Dermis blood vessel endothelial cell (primary cell): Measurements from ENCODE around the gene PNMA8A. TPM values are rescaled to one million over a fixed set of nuclear protein-coding genes. Genes with fewer than 3 reads are reported as not detected.

Experiments
- DNase-seq: peaks from one replicate; pipeline ENCODE4 v3.0.0; 2010
- total RNA-seq: library from RNA; depleted of rRNA; stranded (reverse); fragments of >200 nt; gene quantifications from 2 replicates; pipeline ENCODE4 v1.2.3, GENCODE V29; 2014

PNMA8A gene
- total RNA-seq, 1 donor from 2014 or later: under 0.01 TPM

DNA sequence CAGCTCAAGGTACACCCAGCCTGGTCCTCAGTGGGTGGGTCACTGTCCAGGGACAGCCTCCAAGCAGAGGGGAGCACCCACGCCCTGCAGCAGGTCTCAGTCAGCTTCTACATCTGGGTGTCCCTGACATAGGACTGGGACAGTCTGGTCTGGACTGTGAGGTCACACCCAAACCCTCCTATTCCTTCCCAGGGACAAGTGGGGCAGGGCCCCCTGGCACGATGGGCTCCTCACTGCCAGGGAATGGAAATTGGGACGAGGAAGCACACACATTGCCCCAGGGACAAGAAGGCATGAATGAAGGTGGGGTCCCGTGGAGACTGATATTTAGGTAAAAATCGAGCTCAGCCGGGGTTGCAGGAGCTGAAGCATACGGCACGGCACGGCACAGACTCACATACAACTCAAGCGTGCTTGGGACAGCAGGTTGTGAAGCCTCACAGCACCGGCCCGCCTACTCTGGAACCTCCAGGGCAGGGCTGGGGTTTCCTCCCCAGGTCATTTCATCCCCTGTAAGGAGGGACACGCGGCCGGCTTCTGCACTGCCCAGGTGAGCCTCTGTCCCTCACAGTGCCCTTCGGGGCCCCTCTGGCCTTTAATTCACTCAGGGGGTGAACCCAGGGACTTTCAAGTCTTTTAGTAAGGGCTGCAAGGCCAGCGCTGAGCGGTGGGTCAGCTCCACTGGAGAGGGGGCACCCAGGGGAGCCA lies 20.8 kb upstream of the PNMA8A start:
- no peak for DNase-seq

GRCh38 chr19:46490774-46491173 lies 19.4 kb upstream of the PNMA8A start:
- DNase-seq: no peak

DNA sequence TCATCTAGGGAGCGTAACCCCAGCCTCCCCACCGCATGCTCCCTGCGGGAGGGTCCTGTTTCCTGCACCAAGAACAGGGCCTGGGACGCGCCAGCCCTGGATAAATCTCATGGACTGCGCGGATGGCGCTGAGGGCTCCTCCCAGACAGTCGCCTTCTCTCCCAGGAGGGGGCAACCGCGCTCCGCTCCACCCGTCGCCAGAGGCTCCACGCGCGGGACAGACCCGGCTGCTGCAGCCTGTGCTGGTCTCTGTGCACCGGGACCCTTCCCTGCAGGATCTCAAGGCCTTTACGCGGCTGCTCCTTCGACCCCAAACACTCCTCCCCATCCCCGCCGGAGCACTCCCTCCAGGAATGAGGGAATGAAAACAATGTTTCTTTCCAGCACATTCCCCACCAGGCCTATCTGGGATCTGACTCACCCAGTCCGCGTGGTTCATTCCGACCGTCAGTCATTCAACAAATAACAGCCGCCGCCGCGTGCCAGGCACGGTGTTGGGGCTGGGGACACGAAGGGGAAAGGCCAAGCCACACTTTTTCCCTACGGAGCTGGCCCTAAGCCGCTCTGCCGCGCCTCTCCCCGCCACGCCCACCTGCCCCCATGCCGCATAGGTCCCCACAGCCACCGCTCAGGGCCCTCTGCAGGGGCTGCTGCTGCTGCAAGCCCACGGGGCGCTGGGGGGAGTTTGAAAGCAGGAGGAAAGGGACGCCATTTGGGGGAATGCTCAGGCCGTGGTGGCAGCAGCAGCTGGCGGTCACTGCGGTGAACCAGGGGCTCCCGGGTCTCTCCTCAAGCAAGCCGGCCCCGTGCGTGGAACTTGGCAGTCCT lies 18.3 kb upstream of the PNMA8A start:
- peak; percentile 46 for DNase-seq

DNA sequence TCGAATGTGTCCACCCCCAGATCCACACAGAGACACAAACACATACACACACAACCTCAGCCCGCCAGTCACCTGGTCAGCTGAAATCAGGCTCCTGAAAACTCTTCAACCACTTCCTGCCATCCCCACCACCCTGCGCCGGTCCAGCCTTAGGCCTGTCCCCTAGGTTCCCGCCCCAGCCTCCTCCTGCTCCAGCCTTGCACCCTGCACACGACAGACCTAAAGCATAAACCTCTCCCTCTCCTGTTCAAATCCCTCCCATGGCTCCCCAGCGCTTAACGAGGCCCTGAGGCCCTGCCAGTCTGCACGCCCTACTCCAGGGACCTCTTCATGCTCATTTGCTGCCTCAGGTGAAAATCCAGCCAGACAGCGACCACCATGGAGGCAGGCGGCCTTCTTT lies 17.2 kb upstream of the PNMA8A start:
- no peak for DNase-seq

- DNase-seq: peak; percentile 79
Measured at GRCh38 chr19:46487802-46488445, 16.6 kb upstream of the PNMA8A start.

DNA sequence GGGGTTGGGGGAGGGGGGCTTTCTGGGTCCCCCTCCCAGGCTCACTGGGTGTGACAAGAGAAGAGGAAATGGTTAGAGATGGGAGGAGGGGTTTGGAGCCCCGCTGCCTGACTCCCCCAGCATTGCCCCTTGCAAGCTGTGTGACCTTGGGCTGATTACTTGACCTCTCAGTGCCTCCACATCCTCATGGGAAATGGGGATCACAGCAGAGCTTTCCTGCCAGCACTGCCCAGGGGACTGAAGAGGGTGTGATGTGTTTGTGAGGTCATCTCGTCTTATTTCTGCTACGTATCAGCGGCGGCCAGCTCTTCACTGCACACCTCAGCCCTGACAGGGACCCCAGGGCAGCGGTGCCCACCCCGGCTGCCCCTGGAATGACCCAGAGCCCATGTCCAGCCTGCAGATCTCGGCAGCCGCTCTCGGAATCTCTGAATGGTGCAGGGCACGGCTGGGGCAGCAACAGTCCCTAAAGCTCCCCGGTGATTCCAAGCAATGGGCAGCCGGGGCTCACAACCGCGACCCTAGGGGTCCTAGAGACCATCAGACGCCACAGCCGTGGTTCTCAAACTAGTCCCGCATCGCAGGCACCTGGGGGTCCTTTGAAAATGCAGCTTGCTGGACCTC lies 15.9 kb upstream of the PNMA8A start:
- DNase-seq: peak; percentile 50

DNA sequence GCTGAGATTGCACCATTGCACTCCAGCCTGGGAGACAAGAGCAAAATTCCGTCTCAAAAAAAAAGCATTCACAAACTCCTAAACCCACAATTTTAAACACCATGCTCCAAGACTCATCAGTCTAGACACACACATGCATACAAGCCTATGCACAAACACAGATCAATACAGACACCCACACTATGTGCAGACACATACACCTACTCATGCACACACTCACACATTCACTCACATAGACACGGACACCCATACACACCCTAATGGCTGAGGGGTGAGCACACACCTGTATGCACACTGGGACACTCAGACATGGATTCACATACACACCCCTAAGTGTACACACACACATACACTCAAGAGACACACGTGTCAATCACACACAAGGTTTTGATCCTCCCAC lies 15.0 kb upstream of the PNMA8A start:
- no peak for DNase-seq

GRCh38 chr19:46484656-46485055 lies 13.3 kb upstream of the PNMA8A start:
- DNase-seq: no peak

DNA sequence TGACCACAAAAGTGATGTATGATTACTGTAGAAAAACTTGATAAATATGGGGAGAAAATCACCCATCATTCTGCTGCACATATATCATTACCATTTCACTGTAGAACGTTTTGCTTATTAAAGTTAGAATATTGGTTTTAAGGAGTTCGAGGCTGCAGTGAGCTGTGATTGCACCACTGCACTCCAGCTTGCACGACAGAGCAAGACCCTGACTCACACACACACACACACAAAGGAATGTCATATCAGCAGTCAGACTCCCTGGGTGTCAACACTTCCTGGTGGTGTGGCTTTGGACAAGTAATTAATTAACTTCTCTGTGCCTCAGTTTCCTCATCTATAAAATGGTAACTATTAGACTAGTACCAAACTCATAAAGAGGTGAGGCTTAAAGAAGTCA lies 11.3 kb upstream of the PNMA8A start:
- no peak for DNase-seq

GRCh38 chr19:46481947-46482346 lies 10.6 kb upstream of the PNMA8A start:
- DNase-seq: no peak

DNA sequence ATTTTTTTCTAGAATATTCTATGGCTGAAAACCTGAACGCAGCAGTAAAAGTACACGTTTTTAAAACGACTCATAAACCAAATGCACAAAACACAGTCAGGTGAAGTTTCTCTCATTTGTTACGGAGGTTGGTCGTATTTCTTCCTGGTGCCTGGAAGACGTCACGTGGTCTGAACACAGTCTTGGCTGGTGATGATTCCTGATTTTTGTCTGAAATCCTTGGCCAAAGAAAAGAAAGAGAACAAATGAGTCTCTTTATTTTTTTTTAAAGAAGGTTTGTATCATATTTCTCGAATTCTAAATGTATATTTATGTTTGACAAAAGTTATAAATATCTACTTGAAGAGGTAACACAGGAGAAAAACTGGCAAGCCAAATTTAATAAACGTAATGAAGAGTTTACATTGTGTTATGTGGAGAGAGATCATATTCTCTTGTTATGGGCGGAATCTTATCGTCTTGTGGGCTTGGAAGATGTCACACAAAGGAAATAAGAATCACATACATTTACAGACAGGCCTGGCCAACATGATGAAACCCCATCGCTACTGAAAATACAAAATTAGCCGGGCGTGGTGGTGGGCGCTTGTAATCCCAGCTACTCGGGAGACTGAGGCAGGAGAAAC lies 10.0 kb upstream of the PNMA8A start:
- DNase-seq: no peak

- DNase-seq: no peak
Measured at GRCh38 chr19:46480415-46480814, 9.1 kb upstream of the PNMA8A start.

DNA sequence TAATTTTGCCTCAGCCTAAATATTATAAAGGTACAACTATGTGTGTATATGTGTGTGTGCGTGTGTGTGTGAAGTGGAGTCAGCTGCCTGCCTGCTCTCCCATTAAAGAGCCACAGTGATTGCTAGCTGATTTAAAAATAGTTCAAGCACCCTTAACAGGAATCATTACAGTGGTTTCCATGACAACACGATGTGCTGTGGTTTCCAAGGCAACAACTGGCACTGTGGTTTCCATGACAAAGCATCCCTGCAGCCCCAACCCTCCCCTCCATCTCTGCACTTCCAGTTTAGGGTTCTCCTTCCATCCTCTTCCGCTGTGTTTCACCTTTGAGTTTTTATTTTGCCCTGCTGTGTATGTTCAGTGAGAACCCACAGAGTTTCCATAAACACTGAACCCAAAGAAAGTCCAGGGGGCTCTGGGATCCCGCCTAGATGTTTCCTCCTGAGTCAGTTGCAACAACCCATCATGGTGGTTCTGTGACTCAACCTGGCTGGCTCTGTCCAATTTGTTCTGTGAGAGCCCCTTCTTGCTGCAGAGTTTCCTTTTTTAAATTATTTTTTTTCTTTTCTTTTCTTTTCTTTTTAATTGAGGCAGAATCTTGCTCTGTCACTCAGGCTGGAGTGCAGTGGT lies 7.1 kb upstream of the PNMA8A start:
- no peak for DNase-seq

DNA sequence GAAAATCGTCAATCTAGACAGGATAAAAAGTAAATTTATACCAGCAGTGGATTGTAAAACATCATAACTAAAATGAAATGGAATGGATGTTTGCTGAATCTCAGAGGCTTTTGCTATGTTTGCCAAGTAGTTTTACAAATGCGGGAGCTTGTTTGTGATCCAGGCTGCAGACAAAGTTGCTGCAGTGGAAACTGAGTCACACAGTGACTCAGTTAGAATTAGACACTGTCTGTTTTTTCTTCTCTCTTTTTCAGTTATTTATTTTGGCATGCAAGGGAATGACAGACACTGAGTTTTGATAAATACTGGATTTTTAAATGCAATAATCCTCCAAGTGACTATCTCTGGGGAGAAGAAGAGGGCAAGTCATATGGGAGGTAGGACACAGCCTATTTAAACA lies 4.6 kb upstream of the PNMA8A start:
- DNase-seq: no peak

DNA sequence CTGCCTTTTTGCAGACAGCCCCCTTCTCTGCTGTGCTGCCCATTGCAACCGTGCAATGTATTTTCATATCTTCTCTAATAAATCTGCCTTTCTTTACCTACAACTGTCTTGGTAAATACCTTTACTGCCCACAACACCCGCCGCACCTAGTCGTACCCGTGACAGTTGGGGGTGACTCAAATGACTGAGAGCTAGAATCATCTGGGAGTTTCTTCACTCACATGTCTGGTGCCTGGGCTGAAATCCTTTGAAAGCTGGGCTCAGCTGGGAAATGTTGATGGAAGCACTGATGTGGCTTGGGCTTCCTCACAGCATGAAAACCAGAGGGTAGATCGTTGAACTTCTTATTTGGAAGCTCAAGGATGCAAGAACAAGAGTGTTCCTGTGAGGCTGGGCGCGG lies 2.8 kb upstream of the PNMA8A start:
- DNase-seq: no peak

- no peak for DNase-seq
Measured at GRCh38 chr19:46472592-46472991, 1.2 kb upstream of the PNMA8A start.

GRCh38 chr19:46471811-46472543 lies 614 bp upstream of the PNMA8A start:
- no peak for DNase-seq

DNA sequence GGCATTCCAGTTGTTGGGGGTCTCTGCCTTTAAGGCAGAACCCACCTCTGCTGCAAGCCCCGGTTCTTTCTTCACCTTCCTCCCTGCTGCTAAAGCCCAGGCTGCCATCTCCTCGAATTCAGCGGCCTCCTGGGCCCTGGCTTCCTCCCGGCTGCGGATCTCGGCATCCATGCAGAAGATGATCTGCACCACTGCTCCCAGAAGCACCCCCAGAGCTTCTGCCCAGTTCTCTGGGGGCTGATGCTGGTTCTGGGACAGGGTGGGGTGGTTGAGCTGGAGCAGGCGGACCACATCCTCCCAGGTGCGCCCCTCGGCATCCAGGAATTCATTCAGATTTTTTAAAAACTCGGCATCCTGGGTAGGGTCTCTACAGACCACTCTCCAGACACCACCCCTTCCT lies 987 bp downstream of the PNMA8A start:
- no peak for DNase-seq

DNA sequence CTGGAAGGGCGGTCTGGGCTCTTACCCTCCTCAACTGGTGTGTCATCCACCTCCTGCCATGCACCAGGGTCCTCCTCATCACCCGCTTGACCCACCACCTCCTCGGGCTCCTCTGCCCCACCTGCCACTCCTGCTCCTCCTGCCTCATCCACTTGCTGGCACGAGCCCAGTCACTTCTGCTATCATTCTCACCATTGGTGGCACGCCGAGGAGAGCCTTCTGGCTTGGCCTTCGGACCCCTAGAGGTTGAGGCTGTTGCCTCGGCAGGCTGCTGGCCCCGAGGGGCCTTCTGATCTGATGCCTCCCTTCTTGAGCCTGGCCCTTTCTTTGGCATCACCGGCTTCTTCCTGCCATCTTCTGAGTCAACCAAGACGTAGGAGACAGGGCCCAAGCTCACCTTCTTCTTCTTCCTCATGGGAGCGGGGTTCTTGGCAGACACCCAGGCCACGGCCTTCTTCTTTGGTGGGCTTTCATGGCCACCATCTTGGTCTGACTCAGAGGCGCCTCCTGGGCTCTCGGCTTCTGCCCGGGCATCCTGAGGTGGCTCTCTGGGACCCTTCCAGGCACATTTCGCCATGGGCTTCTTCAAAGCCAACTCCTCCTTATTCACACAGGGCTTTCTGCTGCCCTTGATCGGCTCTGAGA lies 1.7 kb downstream of the PNMA8A start:
- no peak for DNase-seq

DNA sequence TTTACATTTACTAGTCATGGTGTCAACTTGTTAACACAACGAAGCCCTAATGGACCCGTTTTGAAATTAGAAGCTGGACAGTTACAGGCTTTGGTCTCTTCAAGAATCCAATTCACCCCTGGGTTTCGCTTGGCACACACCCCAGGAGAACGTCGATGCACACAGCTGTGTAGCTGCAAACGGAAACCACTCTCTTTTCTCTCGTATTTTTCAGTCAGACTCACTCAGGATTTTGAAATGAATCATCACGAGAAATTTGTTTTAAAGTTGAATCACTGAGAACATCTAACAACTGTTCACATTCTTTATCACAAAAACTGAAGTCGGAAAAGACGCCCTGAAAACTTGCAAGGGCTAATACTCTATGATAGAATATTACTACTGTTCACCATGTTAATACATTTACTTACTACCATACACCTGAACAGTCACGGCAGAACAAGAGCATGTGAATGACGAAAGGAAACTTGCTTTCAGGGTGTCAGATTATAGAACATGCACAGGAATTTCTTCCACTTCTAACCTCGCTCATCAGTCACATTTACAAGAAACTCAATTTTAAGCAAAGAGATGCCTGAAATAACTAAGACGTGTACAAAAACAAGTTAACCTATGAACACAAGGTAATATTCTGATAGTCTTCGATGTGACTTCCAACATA lies 4.7 kb downstream of the PNMA8A start:
- peak; percentile 35 for DNase-seq
